HUES64 (cell line): ENCODE results near the gene RARRES2. TPM values are rescaled to one million over a fixed set of nuclear protein-coding genes. Genes with fewer than 3 reads are reported as not detected.
"Not testable (repeated sequence)": the region's sequence is repeated elsewhere in the genome, so short reads cannot be mapped to it uniquely, and the experiment has no call there.

ENCODE experiments used
- H3K27ac ChIP-seq: 2 replicates; pipeline ENCODE4 v1.7.0; 2013; ENCODE audit warnings: low read depth, low read length, inconsistent platforms
- H3K27me3 ChIP-seq: 2 replicates; pipeline ENCODE4 v1.6.1; 2013; ENCODE audit warnings: mild to moderate bottlenecking, low read length; ENCODE audit not compliant: insufficient read depth
- H3K36me3 ChIP-seq: 2 replicates; pipeline ENCODE4 v1.6.1; 2013; ENCODE audit warnings: mild to moderate bottlenecking, low read length; ENCODE audit not compliant: insufficient read depth
- H3K4me1 ChIP-seq: 2 replicates; pipeline ENCODE4 v1.6.1; 2013; ENCODE audit warnings: mild to moderate bottlenecking, low read length, moderate library complexity; ENCODE audit not compliant: insufficient read depth
- H3K4me3 ChIP-seq: 2 replicates; pipeline ENCODE4 v1.5.1; 2013; ENCODE audit warnings: mild to moderate bottlenecking, low read length, moderate library complexity
- H3K9ac ChIP-seq: 2 replicates; pipeline ENCODE4 v1.6.1; 2013; ENCODE audit warnings: mild to moderate bottlenecking, low read depth, low read length
- H3K9me3 ChIP-seq: 2 replicates; pipeline ENCODE4 v1.6.1; 2013; ENCODE audit warnings: low read depth, low read length; ENCODE audit not compliant: insufficient read depth
- WGBS: fragments of 150-250, 120-280 bp; methylation state at CpG from one replicate; pipeline ENCODE4 v1.1.7; 2013; ENCODE audit warnings: missing lambda C conversion rate; 5-methylcytosine and 5-hydroxymethylcytosine counted together
- polyA plus RNA-seq, 2 experiments: library from polyadenylated mRNA; stranded (reverse); fragments of 50-300 nt; gene quantifications; one replicate each; pipeline ENCODE4 v1.2.3, GENCODE V29; 2013

The RARRES2 gene
- polyA plus RNA-seq (2013, experiment 1 of 2), result 94.7 TPM
- 75.3 TPM for polyA plus RNA-seq (2013, experiment 2 of 2)

- peaks cover 20% of the 10 kb centered on the region for H3K4me1 ChIP-seq
- peaks cover 10% of the 10 kb centered on the region; the same call in 1 of the 2 replicates for H3K9me3 ChIP-seq
- H3K9ac ChIP-seq, result peak within 1 kb of the TSS; percentile 71
- H3K27ac ChIP-seq, result no peak within 1 kb of the TSS
- peak within 1 kb of the TSS; percentile 70 for H3K4me3 ChIP-seq
- peaks cover 25% of the 10 kb centered on the region for H3K36me3 ChIP-seq
- peaks cover 41% of the 10 kb centered on the region for H3K27me3 ChIP-seq
- WGBS, result 1% methylated on average over 49 of the region's 49 CpGs
These were observed at the start of gene RARRES2 for GRCh38 chr7:150341263-150342120. RARRES2 (minus strand) TSS chr7:150341629; CDS start chr7:150340609, 1,020 bp downstream.

GRCh38 chr7:150390205-150390604, 48.8 kb upstream of the RARRES2 start:
- Histone ChIP-seq H3K4me1 (peaks cover 32% of the 10 kb centered on the region), H3K9ac (no peak overlapping the region), H3K36me3 (peaks cover 34% of the 10 kb centered on the region), H3K27me3 (no peaks in the 10 kb centered on the region), H3K27ac (no peak overlapping the region), H3K9me3 (no peaks in the 10 kb centered on the region), H3K4me3 (no peak overlapping the region)
- 96% methylated on average over 7 of the region's 7 CpGs for WGBS

GRCh38 chr7:150389532-150389816, 48.0 kb upstream of the RARRES2 start:
- WGBS, result 93% methylated on average over 5 of the region's 5 CpGs
- H3K9ac ChIP-seq, result no peak overlapping the region
- H3K9me3 ChIP-seq, result no peaks in the 10 kb centered on the region
- H3K4me3 ChIP-seq, result no peak overlapping the region
- peaks cover 35% of the 10 kb centered on the region for H3K4me1 ChIP-seq
- no peaks in the 10 kb centered on the region for H3K27me3 ChIP-seq
- peaks cover 34% of the 10 kb centered on the region for H3K36me3 ChIP-seq
- H3K27ac ChIP-seq, result no peak overlapping the region

GRCh38 chr7:150388709-150389531, 47.5 kb upstream of the RARRES2 start:
- Histone ChIP-seq H3K36me3 (peaks cover 34% of the 10 kb centered on the region), H3K4me3 (no peak overlapping the region), H3K9me3 (no peaks in the 10 kb centered on the region), H3K4me1 (peaks cover 35% of the 10 kb centered on the region), H3K27me3 (no peaks in the 10 kb centered on the region), H3K9ac (no peak overlapping the region), H3K27ac (no peak overlapping the region)
- 90% methylated on average over 20 of the region's 20 CpGs for WGBS

DNA sequence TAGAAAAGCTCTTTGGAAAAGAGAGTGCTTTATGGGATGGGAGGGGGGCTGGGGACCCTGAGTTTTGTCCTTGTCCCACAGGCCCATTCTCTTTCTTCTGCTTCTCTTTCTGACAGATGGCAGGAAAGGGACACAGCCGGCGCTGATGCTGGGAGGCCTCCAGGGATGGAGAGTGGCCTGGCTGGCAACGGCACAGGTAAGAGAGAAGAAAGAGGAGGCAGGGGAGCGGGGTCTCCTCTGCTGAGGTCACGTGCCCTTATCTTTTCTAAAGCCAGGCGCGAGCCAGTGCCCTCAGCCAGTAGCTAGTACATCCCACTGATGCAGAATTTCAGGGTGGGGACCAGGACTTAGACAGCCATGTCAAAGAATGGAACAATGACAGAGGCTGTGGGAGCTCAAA, 46.9 kb upstream of the RARRES2 start:
- Histone ChIP-seq H3K36me3 (peaks cover 34% of the 10 kb centered on the region), H3K4me3 (no peak overlapping the region), H3K9ac (no peak overlapping the region), H3K9me3 (no peaks in the 10 kb centered on the region), H3K27ac (no peak overlapping the region), H3K27me3 (no peaks in the 10 kb centered on the region), H3K4me1 (peaks cover 34% of the 10 kb centered on the region)
- WGBS, result 93% methylated on average over 7 of the region's 7 CpGs

- Histone ChIP-seq H3K36me3 (peaks cover 26% of the 10 kb centered on the region), H3K27ac (peak overlapping the region; percentile 33), H3K4me1 (peaks cover 50% of the 10 kb centered on the region)
- not testable (repeated sequence) for H3K4me3 ChIP-seq, H3K27me3 ChIP-seq, H3K9me3 ChIP-seq, H3K9ac ChIP-seq
- WGBS, result 82% methylated on average over 6 of the region's 6 CpGs
These were observed 44.5 kb upstream of the RARRES2 start for GRCh38 chr7:150385884-150386283.

DNA sequence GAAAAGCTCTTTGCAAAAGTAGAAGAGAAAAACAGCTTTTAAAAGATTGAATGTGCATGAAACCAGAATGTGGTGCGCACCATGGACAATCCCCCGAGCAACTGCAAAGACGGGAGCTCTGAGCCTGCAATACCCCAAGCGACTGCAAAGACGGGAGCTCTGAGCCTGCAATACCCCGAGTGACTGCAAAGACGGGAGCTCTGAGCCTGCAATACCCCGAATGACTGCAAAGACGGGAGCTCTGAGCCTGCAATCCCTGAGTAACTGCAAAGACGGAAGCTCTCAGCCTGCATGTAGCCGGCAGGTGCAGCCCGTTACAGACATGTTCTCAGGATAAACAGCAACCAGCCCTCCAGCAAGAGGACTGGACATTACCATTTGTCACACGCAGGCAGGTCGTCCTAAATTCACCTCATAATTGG, 43.9 kb upstream of the RARRES2 start:
- no peak overlapping the region for H3K4me3 ChIP-seq
- 81% methylated on average over 14 of the region's 14 CpGs for whole genome bisulfite sequencing
- no peaks in the 10 kb centered on the region for H3K27me3 ChIP-seq
- H3K36me3 ChIP-seq, result peaks cover 20% of the 10 kb centered on the region
- H3K27ac ChIP-seq, result peak overlapping the region; percentile 33; the same call in 1 of the 2 replicates
- H3K9ac ChIP-seq, result no peak overlapping the region
- H3K4me1 ChIP-seq, result peaks cover 56% of the 10 kb centered on the region
- no peaks in the 10 kb centered on the region for H3K9me3 ChIP-seq

DNA sequence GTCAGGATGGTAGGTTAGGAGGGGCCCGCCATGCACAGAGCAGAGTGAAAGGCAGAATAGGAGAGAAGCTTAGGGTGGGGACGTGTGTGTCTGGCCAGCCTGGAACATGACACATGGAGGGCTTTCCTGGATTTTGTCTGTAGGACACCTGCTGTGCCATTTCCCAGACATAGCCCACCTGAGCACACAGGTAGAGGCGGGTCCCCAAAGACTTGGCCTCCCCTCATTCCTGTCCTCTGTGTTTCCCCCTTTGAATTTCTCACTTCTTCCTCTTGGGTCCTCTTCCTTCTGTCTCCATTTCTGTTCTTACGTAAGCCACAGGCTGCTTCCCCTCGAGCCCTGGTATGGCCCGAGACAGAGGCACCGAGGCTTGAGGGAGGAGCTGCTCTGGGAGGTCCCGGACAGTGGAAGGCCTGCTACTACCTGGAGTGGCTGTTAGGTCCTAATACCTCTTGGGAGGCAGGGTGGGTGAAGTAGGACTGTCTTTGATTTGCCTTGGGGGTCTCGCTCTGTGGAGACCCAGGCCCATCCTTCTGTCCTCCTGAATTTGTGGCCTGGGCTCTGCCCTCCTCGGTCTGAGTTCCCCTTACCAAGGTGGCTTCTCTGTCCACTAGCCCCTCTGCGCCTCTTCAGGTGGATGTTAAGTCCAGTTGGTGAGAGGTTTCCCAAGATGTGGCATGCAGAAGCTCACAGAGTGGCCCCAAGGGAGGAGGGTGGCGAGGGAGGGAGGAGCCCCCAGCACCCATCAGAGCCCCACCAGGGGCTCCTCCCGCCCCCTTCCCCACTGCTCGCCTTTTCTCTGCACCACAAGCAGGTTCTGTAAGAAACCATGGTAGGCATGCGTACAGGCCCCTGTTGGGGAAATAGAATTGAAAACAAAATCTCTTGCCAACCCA, 43.2 kb upstream of the RARRES2 start:
- 76% methylated on average over 13 of the region's 15 CpGs for WGBS
- no peaks in the 10 kb centered on the region for H3K27me3 ChIP-seq
- H3K9me3 ChIP-seq, result no peaks in the 10 kb centered on the region
- H3K9ac ChIP-seq, result peak overlapping the region; percentile 75
- peaks cover 59% of the 10 kb centered on the region for H3K4me1 ChIP-seq
- peak overlapping the region; percentile 27 for H3K4me3 ChIP-seq
- peak overlapping the region; percentile 92 for H3K27ac ChIP-seq
- peaks cover 14% of the 10 kb centered on the region; the same call in 1 of the 2 replicates for H3K36me3 ChIP-seq

DNA sequence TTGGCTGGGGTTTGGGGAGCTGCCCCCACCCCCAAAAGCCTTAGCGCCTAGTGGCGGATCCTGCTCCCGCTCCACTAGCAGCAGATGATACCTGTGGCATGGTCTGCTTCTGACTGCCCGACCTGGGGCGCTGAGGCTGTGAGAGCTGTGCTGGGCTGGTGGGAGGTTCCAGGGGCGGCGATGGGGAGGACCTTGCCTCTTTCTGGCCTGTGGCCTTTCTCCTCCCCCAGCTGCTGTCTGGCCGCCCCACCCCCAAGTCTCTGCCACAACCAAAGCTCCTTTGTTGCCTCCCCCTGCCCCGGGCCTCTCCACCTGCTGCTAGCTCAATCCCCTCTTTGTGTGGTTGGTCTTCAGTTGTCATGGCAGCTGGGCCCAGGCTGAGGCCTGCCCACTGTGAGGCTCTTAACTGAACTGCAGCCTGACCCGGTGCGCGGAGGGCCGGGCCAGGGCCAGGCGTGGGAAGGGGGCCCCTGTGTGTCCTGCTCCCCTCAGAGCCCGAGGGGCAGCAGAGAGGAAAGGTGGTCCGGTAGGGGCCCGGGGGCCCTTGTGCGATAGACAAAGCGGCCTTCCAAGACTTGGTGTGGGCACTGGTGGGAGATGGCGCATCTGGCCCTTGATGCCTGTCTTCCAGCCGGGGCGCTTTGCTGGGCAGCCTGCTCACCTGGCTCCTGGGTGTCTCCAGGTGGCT, 42.4 kb upstream of the RARRES2 start:
- peak overlapping the region; percentile 27 for H3K4me3 ChIP-seq
- WGBS, result 24% methylated on average over 22 of the region's 22 CpGs
- peak overlapping the region; percentile 75 for H3K9ac ChIP-seq
- no peaks in the 10 kb centered on the region for H3K27me3 ChIP-seq
- peaks cover 59% of the 10 kb centered on the region for H3K4me1 ChIP-seq
- H3K27ac ChIP-seq, result peak overlapping the region; percentile 92
- no peaks in the 10 kb centered on the region for H3K9me3 ChIP-seq
- peaks cover 8% of the 10 kb centered on the region; the same call in 1 of the 2 replicates for H3K36me3 ChIP-seq

DNA sequence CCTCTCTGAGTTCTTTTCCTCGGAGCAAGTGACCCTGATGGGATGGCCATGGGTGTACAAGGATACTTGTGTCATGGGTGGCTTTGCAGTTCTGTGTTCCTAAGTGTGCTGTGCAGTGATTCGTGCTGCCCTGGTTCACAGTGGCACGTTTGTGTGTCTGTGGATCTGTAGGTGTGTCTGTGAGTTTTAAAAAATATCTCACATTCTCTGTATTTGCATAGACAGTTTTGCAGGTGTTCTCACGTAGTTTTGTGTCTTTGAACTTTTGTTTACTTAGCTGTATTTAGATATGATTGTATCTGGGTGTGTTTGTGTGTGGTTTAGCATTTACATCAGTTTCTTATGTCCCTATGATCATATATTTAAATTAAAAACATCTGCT, 41.4 kb upstream of the RARRES2 start:
- Histone ChIP-seq H3K9ac (no peak overlapping the region), H3K4me1 (peaks cover 66% of the 10 kb centered on the region), H3K9me3 (no peaks in the 10 kb centered on the region), H3K27me3 (no peaks in the 10 kb centered on the region), H3K36me3 (peaks cover 5% of the 10 kb centered on the region; the same call in 1 of the 2 replicates), H3K27ac (no peak overlapping the region), H3K4me3 (no peak overlapping the region)
- WGBS, result 88% methylated on average over 4 of the region's 4 CpGs
